ENCODE results near the gene OSMR. TPM values are rescaled to one million over a fixed set of nuclear protein-coding genes. Genes with fewer than 3 reads are reported as not detected.

OSMR gene
- polyA plus RNA-seq, 1 donor = 6.2 TPM

DNA sequence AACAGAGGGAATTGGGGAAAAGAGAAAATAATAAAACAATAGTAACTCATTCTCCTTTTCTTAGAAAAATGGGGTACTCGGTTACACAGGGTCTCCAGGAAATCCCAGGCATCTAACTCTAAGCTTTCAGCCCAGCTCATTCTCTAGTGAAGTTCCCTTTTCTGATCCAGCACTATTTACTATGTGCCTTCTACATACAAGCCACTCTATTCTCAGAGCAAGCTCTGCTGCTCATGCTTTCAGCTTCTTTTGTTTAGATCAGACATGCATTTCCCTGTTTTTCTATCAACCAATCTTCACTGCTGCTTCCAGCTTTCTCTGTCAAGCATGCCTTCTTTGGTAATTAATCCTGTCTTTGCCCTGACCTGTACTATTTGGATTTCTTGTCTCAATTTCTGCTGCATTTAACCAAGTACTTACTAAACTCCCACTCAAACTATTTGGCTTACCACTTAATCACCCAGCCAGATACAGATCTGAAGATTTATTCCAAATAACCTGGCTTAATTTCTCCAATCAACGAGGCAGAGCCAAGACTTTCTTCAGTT, 25.3 kb downstream of the OSMR start:
- DNase-seq (ENCODE audit: low read depth) = no peak

DNA sequence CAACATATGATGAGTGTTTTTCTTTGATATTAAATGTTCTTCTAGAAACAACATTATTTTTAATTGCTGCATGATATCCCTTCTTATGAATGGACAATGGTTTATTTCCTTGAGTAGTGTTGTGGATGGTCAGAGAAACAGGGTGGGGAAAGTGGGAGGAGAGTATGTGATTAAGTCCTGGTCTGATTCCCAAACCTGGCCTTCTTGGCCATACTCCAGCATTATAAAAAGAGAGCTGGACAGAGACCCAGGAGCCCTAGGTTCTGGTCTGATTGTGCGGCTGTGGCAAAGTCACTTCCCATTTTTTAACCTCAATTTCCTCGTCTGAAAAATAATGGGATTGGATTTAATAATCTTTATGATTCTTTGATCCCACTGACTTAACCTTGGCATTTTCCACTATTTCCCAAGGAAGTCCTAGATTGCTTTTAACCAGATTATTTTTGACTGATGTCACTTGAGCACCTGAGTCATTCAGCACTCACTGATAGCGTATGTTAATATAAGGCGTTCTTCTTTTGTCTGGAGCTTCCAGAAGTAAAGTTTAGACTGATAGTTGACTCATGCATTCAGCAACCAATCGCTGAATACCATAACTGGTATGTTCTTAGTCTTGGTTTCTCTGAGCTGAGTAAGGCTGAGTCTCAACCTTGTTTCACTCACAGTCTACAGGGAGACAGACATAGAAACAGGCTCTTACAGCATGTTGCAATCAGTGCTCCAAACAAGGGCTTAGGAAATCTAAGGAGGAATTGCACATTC, 26.2 kb downstream of the OSMR start:
- no peak for DNase-seq (ENCODE audit: low read depth)

DNA sequence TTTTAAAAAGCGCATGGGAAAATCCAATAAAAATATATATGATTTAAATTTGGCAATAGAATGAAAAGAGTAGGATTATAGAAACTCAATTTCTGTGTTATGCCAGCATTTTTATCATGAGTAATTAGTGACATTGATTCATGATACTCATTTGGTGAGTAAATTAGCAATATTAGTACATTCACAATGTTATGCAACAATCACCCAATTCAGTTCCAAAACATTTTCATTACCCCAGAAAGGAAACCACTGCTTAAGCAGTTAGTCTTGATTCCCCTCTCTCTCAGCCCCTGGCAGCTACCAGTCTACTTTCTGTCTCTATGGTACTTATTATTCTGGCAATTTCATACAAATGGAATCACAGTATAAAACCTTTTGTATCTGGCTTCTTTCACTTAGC, 27.0 kb downstream of the OSMR start:
- no peak for DNase-seq (ENCODE audit: low read depth)

DNA sequence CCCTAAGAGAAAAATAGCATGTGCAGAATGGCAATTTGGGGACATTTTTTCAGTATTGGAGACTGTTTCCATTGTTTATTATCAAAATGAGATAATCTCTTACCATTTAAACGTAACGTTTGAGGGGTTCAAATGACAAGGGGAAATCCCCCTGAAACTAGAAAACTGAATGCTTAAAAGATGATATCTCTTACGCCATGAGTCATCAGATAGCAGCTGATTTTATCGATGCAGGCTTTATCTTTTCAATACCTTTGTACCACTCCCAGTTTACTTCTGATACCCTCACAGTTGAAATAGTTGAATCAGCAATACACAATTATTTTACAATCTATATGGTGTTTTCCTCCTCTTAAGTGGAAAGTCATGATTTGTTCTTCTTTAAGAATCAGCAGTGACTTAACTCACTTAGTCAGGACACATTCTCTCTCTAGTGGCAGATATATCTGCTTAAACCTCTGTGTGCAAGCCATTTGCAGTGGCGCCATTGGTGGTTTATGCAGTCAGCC, 29.2 kb downstream of the OSMR start:
- DNase-seq (ENCODE audit: low read depth) = no peak

DNA sequence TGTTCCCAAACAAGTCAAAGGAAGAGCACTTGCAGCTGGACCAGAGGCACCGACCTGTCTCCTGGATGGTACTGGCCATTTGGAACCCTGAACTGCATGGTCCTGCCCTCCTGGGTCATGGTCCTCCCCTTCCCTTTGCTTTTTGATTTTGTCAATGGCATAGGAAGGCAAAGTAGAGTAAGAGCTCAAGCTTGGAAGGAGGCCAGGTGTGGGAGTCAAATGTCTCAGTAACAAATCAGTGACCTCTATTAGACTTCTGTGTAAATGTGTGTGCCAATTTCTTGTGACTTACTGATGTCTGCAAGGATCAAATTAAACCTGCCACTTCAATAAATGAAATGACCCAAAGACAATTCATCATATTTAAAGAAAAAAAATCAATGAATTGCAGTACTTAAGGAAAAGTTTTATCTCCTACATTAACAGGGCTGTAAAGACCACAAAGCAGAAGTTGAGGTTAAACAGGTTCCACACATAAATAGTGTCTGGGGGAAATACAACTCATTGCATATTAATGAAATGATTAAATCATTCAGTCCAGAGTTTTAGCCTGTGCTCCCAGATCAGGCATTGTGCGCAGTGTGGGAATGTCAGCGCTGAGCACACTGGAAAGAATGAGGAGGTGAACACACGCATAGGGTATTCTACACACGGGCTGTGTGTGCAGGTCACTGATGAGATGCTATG, 32.7 kb downstream of the OSMR start:
- no peak for DNase-seq (ENCODE audit: low read depth)

DNA sequence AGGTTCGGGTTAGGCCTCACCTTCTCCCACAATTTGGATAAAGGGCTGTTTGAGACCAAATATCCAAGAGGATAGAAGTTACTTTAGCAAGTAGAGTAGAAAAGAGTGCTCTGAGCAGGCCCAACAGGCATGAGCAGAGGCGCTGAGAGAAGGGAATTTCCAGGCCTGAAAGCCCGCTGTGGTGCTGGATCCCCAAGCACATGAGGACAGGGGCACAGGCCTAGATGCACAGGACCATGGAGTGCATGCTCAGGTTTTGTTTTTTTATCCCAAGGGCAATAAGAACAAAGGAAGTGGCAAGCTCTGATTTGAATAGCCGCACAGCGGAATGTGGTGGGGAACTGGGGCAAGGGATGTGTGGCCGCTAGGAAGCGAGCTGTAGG, 33.3 kb downstream of the OSMR start:
- DNase-seq (ENCODE audit: low read depth) = no peak

DNA sequence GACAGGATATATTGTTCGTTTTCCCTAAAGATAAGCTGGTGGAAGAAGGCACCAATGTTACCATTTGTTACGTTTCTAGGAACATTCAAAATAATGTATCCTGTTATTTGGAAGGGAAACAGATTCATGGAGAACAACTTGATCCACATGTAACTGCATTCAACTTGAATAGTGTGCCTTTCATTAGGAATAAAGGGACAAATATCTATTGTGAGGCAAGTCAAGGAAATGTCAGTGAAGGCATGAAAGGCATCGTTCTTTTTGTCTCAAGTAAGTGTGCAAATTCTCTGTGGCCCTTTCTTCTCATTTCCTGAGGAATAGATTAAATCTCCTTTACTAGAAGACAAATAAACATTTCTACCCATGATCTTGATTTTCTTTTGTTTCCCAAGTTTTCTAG, 38.0 kb downstream of the OSMR start:
- DNase-seq (ENCODE audit: low read depth) = no peak

DNA sequence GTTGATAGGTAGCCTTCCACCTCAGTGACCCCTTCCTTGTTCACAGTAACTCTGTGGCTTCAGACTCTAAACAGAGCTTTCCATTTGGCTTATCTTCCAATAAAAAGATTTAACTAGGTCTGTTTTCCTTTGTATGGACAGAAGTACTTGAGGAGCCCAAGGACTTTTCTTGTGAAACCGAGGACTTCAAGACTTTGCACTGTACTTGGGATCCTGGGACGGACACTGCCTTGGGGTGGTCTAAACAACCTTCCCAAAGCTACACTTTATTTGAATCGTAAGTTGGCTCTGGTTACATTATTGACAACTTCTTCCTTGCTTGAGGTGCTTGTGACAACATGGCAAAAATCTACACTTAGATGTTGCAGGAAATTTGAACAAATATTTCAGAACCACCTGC, 39.4 kb downstream of the OSMR start:
- no peak for DNase-seq (ENCODE audit: low read depth)

DNA sequence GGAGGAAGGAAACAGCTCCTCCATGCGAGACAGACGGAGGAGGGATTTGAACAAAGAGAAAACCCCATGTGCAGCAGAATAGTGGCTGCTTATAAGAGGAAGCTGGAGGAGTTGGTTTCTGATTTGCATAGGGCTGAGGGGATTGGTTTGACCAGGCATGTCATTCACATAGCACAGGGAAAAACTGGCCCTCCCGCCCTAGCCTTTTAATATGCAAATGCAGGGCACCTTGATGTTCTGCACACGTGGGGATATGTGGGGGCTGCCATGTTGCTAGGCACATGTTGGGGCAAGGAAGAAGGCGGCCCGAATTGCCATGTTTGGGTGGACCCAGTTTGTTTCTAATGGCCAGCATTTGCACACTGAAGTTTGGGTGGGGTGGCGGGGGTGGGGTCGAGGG, 42.2 kb downstream of the OSMR start:
- no peak for DNase-seq (ENCODE audit: low read depth)

DNA sequence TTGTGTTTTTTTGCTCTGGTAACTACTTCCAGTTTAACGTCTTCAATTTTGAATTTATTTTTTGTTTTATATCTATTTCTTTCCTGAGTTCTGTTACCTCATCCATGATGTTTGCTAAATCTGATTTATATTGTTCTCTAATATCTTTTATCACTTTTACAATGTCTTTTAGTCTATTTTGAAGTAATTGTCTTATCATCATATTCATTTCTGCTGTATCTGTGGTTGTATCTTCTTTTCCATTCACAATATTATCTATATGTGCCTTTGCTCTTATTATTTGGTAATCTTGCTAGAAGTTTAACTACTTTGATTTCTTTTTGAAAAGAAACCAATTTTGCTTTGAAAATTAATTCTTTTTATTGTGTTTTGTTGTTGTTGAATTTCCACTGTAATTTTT, 43.6 kb downstream of the OSMR start:
- no peak for DNase-seq (ENCODE audit: low read depth)

DNA sequence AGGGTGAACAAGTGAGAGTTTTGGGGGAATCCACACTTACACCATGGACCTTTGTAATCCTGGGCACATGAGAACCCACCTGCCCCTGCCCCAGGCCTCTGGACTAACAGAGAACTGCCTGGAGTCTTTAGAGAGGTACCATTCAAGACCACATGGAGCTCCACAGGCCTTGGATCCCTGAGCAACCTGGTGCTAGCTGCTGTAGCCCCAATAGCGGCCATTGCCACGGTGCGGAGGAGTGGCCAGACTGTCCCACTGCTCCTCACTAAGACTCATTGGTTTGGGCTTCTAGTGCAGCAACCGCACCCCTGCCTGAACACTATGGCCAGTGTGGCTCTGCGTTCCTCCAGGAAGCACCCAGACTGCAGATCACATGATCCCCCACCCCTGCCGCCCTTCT, 45.8 kb downstream of the OSMR start:
- DNase-seq (ENCODE audit: low read depth) = no peak

DNA sequence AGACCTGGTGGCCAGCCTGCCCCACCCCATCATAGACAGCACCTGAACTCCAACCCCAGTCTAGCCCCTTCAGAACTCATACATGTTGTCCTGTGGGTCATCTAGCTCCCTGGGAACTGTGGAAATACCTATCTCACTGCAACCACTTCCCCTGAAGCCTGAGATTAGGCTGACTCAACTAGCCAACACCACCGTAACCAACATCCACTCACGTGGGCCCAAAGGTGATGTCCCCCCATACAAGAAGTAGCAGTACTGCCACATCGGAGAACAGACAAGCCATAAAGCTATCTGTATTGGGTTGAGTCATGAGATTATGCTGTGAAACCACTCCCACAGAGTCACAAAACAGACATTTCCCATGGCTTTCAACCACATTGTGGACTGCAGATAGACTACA, 46.6 kb downstream of the OSMR start:
- DNase-seq (ENCODE audit: low read depth) = no peak

DNA sequence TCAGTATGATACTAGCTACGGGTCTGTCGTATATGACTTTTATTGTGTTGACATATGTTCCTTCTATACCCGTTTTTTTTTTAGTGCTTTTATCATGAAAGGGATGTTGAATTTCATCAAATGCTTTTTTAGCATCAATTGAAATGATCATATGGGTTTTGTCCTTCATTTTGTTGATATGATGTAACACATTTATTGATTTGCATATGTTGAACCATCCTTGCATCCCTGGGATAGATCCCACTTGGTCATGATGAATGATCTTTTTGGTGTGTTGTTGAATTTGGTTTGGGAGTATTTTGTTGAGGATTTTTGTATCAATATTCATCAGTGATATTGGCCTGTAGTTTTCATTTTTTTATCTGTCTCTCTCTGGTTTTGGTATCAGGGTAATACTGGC, 50.9 kb downstream of the OSMR start:
- no peak for DNase-seq (ENCODE audit: low read depth)

DNA sequence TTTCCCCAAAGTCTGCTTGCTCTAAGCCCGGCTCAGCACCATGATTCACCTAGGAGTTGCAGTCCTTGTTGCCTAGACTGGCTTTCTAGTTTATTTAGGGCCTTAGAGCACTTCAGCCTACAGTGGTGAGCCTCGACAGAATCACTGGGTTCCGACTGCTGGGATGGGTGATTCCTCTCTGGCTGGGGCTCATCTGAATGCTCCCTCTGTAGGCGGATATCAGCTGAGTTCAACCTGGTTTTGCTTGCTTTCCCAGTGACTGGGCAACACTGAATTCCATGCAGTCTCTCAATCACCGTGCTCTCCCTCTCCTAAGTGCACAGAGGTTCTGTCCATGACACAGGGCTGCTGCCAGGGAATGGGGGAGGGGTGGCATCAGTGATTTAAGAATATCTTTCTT, 54.1 kb downstream of the OSMR start:
- DNase-seq (ENCODE audit: low read depth) = no peak

DNA sequence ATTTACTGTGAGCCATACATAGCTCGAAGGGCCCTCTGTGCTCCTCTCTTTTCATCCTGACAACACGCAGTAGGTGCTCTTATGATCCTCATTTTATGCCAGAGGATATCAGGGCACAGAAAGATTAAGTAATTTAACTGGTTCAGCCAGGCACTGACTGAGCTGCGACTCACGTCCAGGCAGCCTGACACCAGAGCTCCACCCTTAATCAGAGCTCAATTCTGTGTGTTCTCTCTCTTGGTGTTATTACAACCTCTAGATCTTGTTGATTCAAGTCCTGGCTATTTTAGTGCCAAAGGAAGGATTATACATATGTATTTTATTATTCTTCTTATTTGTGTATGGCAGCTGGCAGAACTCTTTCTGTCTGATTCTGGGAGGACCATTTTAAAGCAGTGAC, 59.7 kb downstream of the OSMR start:
- no peak for DNase-seq (ENCODE audit: low read depth)

DNA sequence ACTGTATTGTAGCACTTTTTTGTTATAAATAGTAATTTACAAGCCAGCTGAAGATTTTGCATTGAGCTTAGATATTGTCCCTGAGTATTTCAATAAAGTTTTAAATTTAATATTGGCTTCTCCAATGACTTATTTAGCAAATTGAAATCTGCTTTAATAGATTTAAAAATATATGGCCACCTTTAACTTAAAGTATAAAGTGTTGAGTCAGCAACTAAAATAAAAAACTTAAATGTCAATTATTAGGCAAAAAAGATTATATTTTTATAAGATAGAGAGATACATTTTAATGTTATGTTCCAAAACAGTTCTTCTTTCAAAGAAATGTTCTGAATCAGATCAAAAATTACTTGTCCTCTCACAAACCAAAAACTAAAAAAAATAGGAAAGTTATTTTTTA, 60.7 kb downstream of the OSMR start:
- no peak for DNase-seq (ENCODE audit: low read depth)

DNA sequence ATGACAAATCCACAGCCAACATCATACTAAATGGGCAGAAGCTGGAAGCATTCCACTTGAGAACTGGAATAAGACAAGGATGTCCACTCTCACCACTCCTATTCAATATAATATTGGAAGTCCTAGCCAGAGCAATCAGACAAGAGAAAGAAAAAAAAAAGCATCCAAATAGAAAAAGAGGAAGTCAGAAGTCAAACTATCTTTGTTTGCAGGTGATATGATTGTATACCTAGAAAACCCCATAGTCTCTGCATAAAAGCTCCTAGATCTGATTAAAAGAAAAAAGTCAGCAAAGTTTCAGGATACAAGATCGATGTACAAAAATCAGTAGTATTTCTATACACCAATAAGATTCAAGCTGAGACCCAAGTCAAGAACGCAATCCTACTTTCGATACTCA, 66.1 kb downstream of the OSMR start:
- no peak for DNase-seq (ENCODE audit: low read depth)

DNA sequence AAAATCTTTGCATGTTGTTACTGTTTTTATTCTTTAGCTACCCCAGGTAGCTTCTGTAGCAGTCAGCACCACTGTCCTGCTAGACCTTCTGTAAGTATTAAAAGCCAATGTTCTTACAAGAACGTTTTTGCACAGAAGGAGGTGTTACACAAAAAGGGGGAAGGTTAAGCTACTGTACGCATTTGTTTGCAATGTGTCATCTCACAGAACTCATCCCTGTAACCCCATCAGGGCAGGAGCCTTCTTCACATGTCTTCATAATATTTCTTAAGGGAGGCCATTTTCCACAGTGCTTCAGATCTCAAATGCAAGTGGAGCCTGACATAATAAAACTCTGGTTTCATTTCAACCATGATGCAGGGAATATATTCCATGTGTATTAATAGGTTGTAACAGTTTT, 67.9 kb downstream of the OSMR start:
- no peak for DNase-seq (ENCODE audit: low read depth)

DNA sequence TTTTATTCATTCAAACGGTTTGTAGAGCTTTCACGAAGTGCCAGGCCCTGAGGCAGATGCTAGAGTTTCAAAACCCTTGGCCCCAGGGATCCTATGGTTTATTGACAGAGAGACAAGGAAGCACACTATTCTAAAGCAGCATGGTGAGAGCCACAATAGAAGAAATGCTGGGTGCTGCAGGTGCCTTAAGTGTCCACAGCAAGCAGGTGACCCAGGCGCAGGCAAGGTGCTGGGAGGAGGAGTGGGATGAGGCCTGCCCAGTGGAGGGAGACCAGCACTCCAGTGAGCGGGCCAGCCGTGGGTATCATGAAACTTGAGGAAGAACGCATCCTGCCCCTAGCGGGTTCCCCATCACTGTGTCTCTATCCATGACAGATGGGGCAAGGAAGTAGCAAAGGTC, 71.0 kb downstream of the OSMR start:
- DNase-seq (ENCODE audit: low read depth) = no peak

DNA sequence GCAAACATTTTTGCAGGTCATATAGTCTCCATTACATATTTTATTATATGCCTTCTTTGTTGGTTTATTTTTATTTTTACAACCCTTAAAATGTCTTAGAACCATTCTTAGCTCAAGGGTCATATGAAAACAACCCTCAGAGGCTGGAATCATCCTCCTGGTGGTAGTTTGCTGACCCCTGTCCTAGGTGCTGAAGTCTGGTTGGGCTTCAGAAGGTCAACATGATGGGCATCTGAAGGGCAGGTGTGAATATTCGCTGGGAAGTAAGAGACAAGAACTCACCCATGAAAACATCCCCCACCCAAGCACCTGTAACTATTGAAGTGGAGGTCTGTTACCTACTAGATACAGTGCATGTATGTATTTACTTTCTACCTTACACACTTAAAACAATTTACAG, 75.4 kb downstream of the OSMR start:
- DNase-seq (ENCODE audit: low read depth) = no peak

DNA sequence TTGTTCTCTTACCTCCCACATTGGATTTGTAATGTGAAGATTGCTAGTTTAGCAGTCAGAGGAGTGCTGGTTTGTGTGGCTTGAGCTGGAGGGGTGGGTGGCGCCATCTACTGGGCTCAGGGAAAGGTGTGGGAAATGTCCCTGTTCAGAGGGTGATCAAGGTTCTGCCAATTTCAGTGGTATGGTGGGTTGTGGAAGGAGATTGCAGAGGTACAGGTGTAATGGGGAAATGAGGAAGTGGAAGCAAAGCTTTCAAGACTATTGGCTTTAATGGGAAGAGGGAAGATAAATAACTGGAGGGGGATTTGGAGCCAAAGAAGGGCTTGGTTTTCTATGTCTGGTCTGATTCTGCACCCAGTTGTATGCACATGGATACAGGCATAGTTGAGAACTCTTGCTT, 76.4 kb downstream of the OSMR start:
- no peak for DNase-seq (ENCODE audit: low read depth)

DNA sequence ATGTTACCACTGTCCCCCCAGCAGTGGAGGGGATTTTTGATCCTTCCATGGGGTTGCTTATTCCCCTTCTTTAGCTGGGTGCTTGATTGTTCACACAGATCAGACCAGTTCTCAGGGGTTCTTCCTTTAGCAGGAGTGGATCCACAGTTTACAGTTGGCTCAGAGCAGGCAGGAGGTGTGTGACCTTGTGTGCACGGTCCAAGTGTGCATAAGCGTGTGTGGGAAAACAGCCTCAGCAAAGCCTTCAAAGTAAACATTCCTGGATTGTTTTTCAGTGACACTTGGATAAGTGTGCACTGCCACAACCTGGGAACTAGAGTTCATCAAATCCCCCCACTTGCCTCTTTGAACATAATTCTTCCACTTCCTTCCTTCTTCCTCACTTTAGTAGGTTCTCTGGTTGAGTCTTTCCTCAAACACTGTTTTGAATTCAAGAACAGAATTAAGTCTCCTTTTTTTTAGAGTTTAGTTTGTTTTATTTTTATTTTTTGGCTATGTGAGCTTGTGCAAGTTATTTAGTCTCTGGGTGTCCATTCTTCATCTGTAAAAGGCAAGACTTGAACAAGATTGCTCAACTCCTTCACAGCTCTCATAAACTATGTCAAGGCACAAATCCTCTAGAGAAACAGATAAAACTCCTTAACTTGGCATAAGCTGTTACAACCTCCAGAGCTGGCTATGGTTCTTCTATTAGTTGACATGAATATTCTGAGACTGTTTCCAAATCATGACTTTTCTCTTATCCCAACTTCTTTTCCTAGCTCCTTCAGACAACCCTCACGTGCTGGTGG, 78.0 kb downstream of the OSMR start:
- no peak for DNase-seq (ENCODE audit: low read depth)

Data from forelimb muscle (tissue), 1 donor.